Ishikawa (cell line): Measurements from ENCODE around the gene ABHD11.

ENCODE experiments used
- CEBPB ChIP-seq: IDR thresholded peaks from 2 replicates; pipeline ENCODE4 v1.6.1; 2012
- CREB1 ChIP-seq: IDR thresholded peaks from 2 replicates; pipeline ENCODE4 v1.6.1; 2012; ENCODE audit warnings: low read depth
- EGR1 ChIP-seq: IDR thresholded peaks from 2 replicates; pipeline ENCODE4 v1.6.1; 2012
- EP300 ChIP-seq: IDR thresholded peaks from 2 replicates; pipeline ENCODE4 v1.6.1; 2012; ENCODE audit warnings: borderline replicate concordance
- FOXM1 ChIP-seq: IDR thresholded peaks from 2 replicates; pipeline ENCODE4 v1.6.1; 2012; ENCODE audit warnings: low read depth, borderline replicate concordance
- MAX ChIP-seq: IDR thresholded peaks from 2 replicates; pipeline ENCODE4 v1.6.1; 2012
- NFIC ChIP-seq: IDR thresholded peaks from 2 replicates; pipeline ENCODE4 v1.6.1; 2012
- RAD21 ChIP-seq: IDR thresholded peaks from 2 replicates; pipeline ENCODE4 v1.6.1; 2012; ENCODE audit warnings: low read depth
- REST ChIP-seq: IDR thresholded peaks from 2 replicates; pipeline ENCODE4 v1.6.1; 2012; ENCODE audit warnings: low read depth, mild to moderate bottlenecking
- TAF1 ChIP-seq: IDR thresholded peaks from 2 replicates; pipeline ENCODE4 v1.6.1; 2012; ENCODE audit warnings: low read depth, mild to moderate bottlenecking
- TCF12 ChIP-seq: IDR thresholded peaks from 2 replicates; pipeline ENCODE4 v1.6.1; 2012; ENCODE audit warnings: low read depth
- TEAD4 ChIP-seq: IDR thresholded peaks from 2 replicates; pipeline ENCODE4 v1.6.1; 2012
- USF1 ChIP-seq: IDR thresholded peaks from 2 replicates; pipeline ENCODE4 v1.6.1; 2012
- YY1 ChIP-seq: IDR thresholded peaks from 2 replicates; pipeline ENCODE4 v1.6.1; 2012; ENCODE audit warnings: low read depth
- ZBTB7A ChIP-seq: IDR thresholded peaks from 2 replicates; pipeline ENCODE4 v1.6.1; 2012; ENCODE audit warnings: low read depth

ABHD11 gene

GRCh38 chr7:73703225-73703624 is 35.4 kb downstream of the ABHD11 start:
- no peak for TF ChIP-seq CEBPB
- TF ChIP-seq EGR1 = no peak
- no peak for TF ChIP-seq ZBTB7A
- TF ChIP-seq MAX = no peak

- TF ChIP-seq CREB1 = no peak
- TF ChIP-seq TAF1 = no peak
- TF ChIP-seq EGR1 = no peak
- no peak for TF ChIP-seq TCF12
- TF ChIP-seq RAD21 = no peak
- TF ChIP-seq FOXM1 = no peak
- no peak for TF ChIP-seq YY1
- no peak for TF ChIP-seq TEAD4
- no peak for TF ChIP-seq CEBPB
- no peak for TF ChIP-seq ZBTB7A
- TF ChIP-seq NFIC = no peak
- no peak for TF ChIP-seq EP300
- no peak for TF ChIP-seq REST
- no peak for TF ChIP-seq MAX
These were observed 35.9 kb downstream of the ABHD11 start for GRCh38 chr7:73702665-73703064.

- TF ChIP-seq REST = no peak
- TF ChIP-seq TEAD4 = no peak
- no peak for TF ChIP-seq TAF1
- TF ChIP-seq RAD21 = no peak
- no peak for TF ChIP-seq NFIC
- TF ChIP-seq CEBPB = no peak
- no peak for TF ChIP-seq USF1
- no peak for TF ChIP-seq MAX
- no peak for TF ChIP-seq FOXM1
- no peak for TF ChIP-seq EGR1
- TF ChIP-seq YY1 = no peak
- TF ChIP-seq ZBTB7A = no peak
- TF ChIP-seq TCF12 = no peak
- TF ChIP-seq CREB1 = no peak
These were observed 36.4 kb downstream of the ABHD11 start for GRCh38 chr7:73702226-73702625.

GRCh38 chr7:73701357-73701995 is 37.1 kb downstream of the ABHD11 start:
- no peak for TF ChIP-seq EP300
- no peak for TF ChIP-seq MAX
- peak; percentile 55; the same call in 1 of the 2 replicates for TF ChIP-seq RAD21
- no peak for TF ChIP-seq FOXM1
- TF ChIP-seq TAF1 = no peak

GRCh38 chr7:73700581-73701134 is 37.9 kb downstream of the ABHD11 start:
- no peak for TF ChIP-seq TEAD4
- TF ChIP-seq RAD21 = no peak
- TF ChIP-seq ZBTB7A = no peak
- TF ChIP-seq CREB1 = no peak
- TF ChIP-seq TCF12 = no peak
- no peak for TF ChIP-seq YY1
- no peak for TF ChIP-seq TAF1
- no peak for TF ChIP-seq CEBPB
- TF ChIP-seq EGR1 = no peak
- no peak for TF ChIP-seq NFIC
- TF ChIP-seq REST = no peak
- no peak for TF ChIP-seq USF1
- no peak for TF ChIP-seq MAX
- no peak for TF ChIP-seq EP300
- no peak for TF ChIP-seq FOXM1
